K562 (cell line): ENCODE results near the gene NOTCH1. TPM values are rescaled to one million over a fixed set of nuclear protein-coding genes. Genes with fewer than 3 reads are reported as not detected.

ENCODE experiments used
- ARNT ChIP-seq, 2 experiments: fragments of 450-650 bp; IDR thresholded peaks; 2 replicates each; pipeline ENCODE4 v1.6.1; 2016; ENCODE audit warnings: mild to moderate bottlenecking in 1 of 2
- DPF2 ChIP-seq: fragments of 450-650 bp; IDR thresholded peaks from 2 replicates; pipeline ENCODE4 v1.6.1; 2016
- ETV1 ChIP-seq: fragments of 450-650 bp; conservative IDR thresholded peaks from 2 replicates; pipeline ENCODE4 v1.6.1; 2016; ENCODE audit warnings: missing genetic modification characterization, control low read depth, low read depth, missing compliant biosample characterization
- HLTF ChIP-seq: fragments of 450-650 bp; IDR thresholded peaks from 2 replicates; pipeline ENCODE4 v1.6.1; 2016
- KLF6 ChIP-seq: fragments of 250-450 bp; sonication (Bioruptor Pico); IDR thresholded peaks from 2 replicates; pipeline ENCODE4 v1.4.0; 2020; ENCODE audit warnings: mild to moderate bottlenecking, moderate library complexity, borderline replicate concordance
- NR1H2 ChIP-seq: sonication (generic); formaldehyde crosslinking; IDR thresholded peaks from 2 replicates; pipeline ENCODE4 v1.4.0; 2020; ENCODE audit warnings: mild to moderate bottlenecking, missing genetic modification reagents
- RB1 ChIP-seq: fragments of 450-650 bp; IDR thresholded peaks from 2 replicates; pipeline ENCODE4 v1.6.1; 2017; ENCODE audit warnings: low read depth, mild to moderate bottlenecking
- REST ChIP-seq, 2 experiments: fragments of 450-650 bp; formaldehyde crosslinking in 1 of 2; IDR thresholded peaks; 2 replicates each; pipeline versions ENCODE4 v1.4.0 to v1.6.1; 2014 to 2020; ENCODE audit warnings: mild to moderate bottlenecking in 2 of 2, borderline replicate concordance in 1 of 2, low read depth in 1 of 2
- TAF1 ChIP-seq: IDR thresholded peaks from 2 replicates; pipeline ENCODE4 v1.6.1; 2011; ENCODE audit warnings: mild to moderate bottlenecking, low read length, moderate library complexity; ENCODE audit not compliant: insufficient read depth, control insufficient read depth, severe bottlenecking; ENCODE audit errors: extremely low read depth
- VEZF1 ChIP-seq: fragments of 200-800 bp; sonication (Bioruptor generic); IDR thresholded peaks from 2 replicates; pipeline ENCODE4 v1.6.1; 2017; ENCODE audit warnings: missing genetic modification characterization, missing compliant biosample characterization
- ZNF280B ChIP-seq: fragments of 250-450 bp; sonication (Bioruptor Pico); IDR thresholded peaks from 2 replicates; pipeline ENCODE4 v1.5.1; 2021; ENCODE audit warnings: mild to moderate bottlenecking
- ZNF561 ChIP-seq: fragments of 450-650 bp; formaldehyde crosslinking; conservative IDR thresholded peaks from 2 replicates; pipeline ENCODE4 v1.4.0; 2020; ENCODE audit warnings: mild to moderate bottlenecking, moderate library complexity
- polyA plus RNA-seq, 8 experiments: library from polyadenylated mRNA; depleted of rRNA in 4 of 8; stranded (reverse) in 5 of 8; unstranded in 3 of 8; fragments of >200 nt; fragmentation: Nextera tagmentation in 2 of 8; fragmentation: Illumina TruSeq in 1 of 8; extraction: Ambion mirVana in 2 of 8; extraction: Trizol in 1 of 8; gene quantifications; 2 replicates each; pipeline versions ENCODE4 v1.2.1 to v1.2.3, GENCODE V29; 2011 to 2014; ENCODE audit warnings: inconsistent platforms in 1 of 8, missing spikeins in 1 of 8
- total RNA-seq, 7 experiments: library from RNA; depleted of rRNA in 6 of 7; stranded (reverse); fragments of >200 nt in 6 of 7; fragmentation: Illumina TruSeq in 2 of 7; extraction: Trizol in 2 of 7; gene quantifications; 2 replicates each; pipeline versions ENCODE4 v1.2.1 to v1.2.3, GENCODE V29; 2011 to 2021; ENCODE audit warnings: low replicate concordance in 1 of 7
- TF ChIP-seq, protein P1 (sequence below), 2 experiments: fragments of 450-650 bp; IDR thresholded peaks; 2 replicates each; pipeline ENCODE4 v1.6.1; 2016

The NOTCH1 gene
- total and polyA plus RNA-seq, 9 of the 15 experiments (the other 6 are each of a cell fraction or from before 2014, with no cell fraction given), result 0.03 to 31.4 (median 2.3) TPM

- peak; percentile 86 for TF ChIP-seq VEZF1 (CRISPR knock-in tag)
- 0 out of 2 replicates have a peak, but pooled peaks have one; percentile 51 for TF ChIP-seq RB1
- peak; percentile 25; the same call in 1 of the 2 replicates for TF ChIP-seq ETV1 (tag)
- no peak for TF ChIP-seq REST (IDR thresholded peaks at IDR 0.05; ENCODE audit: borderline replicate concordance)
- TF ChIP-seq REST (CRISPR knock-in tag; IDR thresholded peaks at IDR 0.05; ENCODE audit: low read depth), result peak; percentile 70
- TF ChIP-seq, protein P1, sequence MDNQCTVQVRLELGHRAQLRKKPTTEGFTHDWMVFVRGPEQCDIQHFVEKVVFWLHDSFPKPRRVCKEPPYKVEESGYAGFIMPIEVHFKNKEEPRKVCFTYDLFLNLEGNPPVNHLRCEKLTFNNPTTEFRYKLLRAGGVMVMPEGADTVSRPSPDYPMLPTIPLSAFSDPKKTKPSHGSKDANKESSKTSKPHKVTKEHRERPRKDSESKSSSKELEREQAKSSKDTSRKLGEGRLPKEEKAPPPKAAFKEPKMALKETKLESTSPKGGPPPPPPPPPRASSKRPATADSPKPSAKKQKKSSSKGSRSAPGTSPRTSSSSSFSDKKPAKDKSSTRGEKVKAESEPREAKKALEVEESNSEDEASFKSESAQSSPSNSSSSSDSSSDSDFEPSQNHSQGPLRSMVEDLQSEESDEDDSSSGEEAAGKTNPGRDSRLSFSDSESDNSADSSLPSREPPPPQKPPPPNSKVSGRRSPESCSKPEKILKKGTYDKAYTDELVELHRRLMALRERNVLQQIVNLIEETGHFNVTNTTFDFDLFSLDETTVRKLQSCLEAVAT (IDR thresholded peaks at IDR 0.05), result no peak
- no peak for TF ChIP-seq ZNF561 (CRISPR knock-in tag)
- no peak for TF ChIP-seq ZNF280B (CRISPR knock-in tag)
- TF ChIP-seq KLF6 (CRISPR knock-in tag), result no peak
- no peak for TF ChIP-seq HLTF
- no peak for TF ChIP-seq ARNT (IDR thresholded peaks at IDR 0.05)
- peak; percentile 76 for TF ChIP-seq TAF1
- no peak for TF ChIP-seq NR1H2 (CRISPR knock-in tag)
- no peak for TF ChIP-seq DPF2
These were observed at the start of gene NOTCH1 (continued) for GRCh38 chr9:136545965-136546696.
